Osteocyte (in vitro differentiated cells): ENCODE results near the gene WDR93. TPM values are rescaled to one million over a fixed set of nuclear protein-coding genes. Genes with fewer than 3 reads are reported as not detected.

Source experiments
- DNase-seq: peaks from one replicate; pipeline ENCODE4 v3.0.0; 2021; ENCODE audit warnings: mixed read lengths; ENCODE audit not compliant: unreplicated experiment; ENCODE audit errors: extremely low spot score
- H3K27ac Mint-ChIP-seq: one replicate; pipeline ENCODE4 v1.8.0; 2021; ENCODE audit warnings: mild to moderate bottlenecking, mixed read lengths; ENCODE audit not compliant: unreplicated experiment
- H3K27me3 Mint-ChIP-seq: one replicate; pipeline ENCODE4 v1.8.0; 2021; ENCODE audit warnings: mixed read lengths; ENCODE audit not compliant: unreplicated experiment
- H3K36me3 Mint-ChIP-seq: one replicate; pipeline ENCODE4 v1.8.0; 2021; ENCODE audit warnings: mixed read lengths; ENCODE audit not compliant: unreplicated experiment
- H3K4me1 Mint-ChIP-seq: one replicate; pipeline ENCODE4 v1.8.0; 2021; ENCODE audit warnings: mixed read lengths; ENCODE audit not compliant: unreplicated experiment
- H3K4me3 Mint-ChIP-seq: one replicate; pipeline ENCODE4 v1.8.0; 2021; ENCODE audit warnings: mild to moderate bottlenecking, moderate library complexity, mixed read lengths; ENCODE audit not compliant: unreplicated experiment
- H3K9me3 Mint-ChIP-seq: one replicate; pipeline ENCODE4 v1.8.0; 2021; ENCODE audit warnings: mixed read lengths; ENCODE audit not compliant: unreplicated experiment
- total RNA-seq: library from RNA; stranded (reverse); gene quantifications from 2 replicates; pipeline ENCODE4 v1.2.1, GENCODE V29; 2021
- TF ChIP-seq, protein P1 (sequence below): fragments of 200-600 bp; sonication (generic); IDR thresholded peaks from 2 replicates; pipeline ENCODE4 v1.5.0; 2021; ENCODE audit warnings: antibody characterized with exemption, mild to moderate bottlenecking, moderate library complexity

Gene WDR93
- total RNA-seq, 1 donor from 2014 or later, result 0.19 TPM

DNA sequence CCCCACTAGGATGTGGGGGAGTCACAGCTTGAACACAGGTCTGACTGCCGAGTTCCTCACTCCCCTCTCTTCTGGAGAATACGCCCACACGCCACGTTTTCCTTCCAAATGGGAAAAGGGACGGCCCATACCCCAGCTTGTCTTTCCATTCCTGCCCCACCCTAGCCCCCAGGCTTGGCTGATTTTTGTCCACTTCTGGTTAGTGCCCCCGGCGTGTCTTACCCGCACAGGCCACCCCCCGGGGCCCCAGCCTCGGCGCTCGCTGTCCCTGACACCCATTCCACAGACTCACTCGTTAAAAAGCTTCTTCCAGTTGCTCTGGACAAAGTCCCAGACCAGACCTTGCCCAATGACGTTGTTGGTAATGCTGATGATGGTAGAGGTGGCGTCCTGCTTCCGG, 100.0 kb downstream of the WDR93 start:
- H3K27me3 Mint-ChIP-seq, result no peaks in the 10 kb centered on the region
- TF ChIP-seq, protein P1, sequence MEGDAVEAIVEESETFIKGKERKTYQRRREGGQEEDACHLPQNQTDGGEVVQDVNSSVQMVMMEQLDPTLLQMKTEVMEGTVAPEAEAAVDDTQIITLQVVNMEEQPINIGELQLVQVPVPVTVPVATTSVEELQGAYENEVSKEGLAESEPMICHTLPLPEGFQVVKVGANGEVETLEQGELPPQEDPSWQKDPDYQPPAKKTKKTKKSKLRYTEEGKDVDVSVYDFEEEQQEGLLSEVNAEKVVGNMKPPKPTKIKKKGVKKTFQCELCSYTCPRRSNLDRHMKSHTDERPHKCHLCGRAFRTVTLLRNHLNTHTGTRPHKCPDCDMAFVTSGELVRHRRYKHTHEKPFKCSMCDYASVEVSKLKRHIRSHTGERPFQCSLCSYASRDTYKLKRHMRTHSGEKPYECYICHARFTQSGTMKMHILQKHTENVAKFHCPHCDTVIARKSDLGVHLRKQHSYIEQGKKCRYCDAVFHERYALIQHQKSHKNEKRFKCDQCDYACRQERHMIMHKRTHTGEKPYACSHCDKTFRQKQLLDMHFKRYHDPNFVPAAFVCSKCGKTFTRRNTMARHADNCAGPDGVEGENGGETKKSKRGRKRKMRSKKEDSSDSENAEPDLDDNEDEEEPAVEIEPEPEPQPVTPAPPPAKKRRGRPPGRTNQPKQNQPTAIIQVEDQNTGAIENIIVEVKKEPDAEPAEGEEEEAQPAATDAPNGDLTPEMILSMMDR, result no peak
- H3K9me3 Mint-ChIP-seq, result peaks cover 8% of the 10 kb centered on the region
- H3K27ac Mint-ChIP-seq, result no peak overlapping the region
- H3K4me1 Mint-ChIP-seq, result peaks cover 22% of the 10 kb centered on the region
- H3K36me3 Mint-ChIP-seq, result peaks cover 27% of the 10 kb centered on the region
- DNase-seq, result no peak
- no peak overlapping the region for H3K4me3 Mint-ChIP-seq

DNA sequence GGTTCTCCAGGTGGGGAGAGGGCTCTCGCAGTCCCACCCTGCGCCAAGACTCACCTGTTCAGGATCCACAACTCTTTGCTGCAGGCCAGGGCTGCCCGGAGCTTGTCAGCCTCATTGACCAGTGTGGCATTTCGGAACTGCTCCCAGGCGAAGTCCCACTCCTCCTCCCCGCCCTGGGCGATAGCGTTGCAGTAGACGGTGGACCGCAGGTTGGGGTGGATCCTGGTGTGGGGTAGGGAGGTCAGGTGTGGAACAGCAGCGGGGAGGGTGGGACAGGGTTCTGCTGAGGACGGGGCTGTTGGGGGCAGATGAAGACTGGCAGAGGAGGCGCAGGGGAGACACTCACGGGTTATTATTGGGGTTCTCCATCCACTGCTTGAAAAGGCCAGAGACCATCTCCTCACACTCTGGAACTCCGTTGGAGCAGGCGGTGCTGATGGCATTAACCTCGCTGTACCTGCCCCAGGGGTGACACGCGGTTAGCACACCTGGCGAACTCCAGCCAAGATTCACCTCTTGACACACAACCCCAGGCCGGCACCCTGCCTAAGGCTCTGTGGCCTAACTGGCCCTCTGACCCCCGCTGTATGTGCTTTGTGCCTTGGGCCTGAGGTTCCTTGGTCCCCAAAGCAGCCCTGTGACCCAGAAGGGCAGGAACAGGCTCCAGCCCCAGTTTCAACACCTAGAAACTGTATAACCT, 101.6 kb downstream of the WDR93 start:
- no peak for DNase-seq
- H3K4me1 Mint-ChIP-seq, result peaks cover 25% of the 10 kb centered on the region
- peaks cover 12% of the 10 kb centered on the region for H3K9me3 Mint-ChIP-seq
- peaks cover 31% of the 10 kb centered on the region for H3K36me3 Mint-ChIP-seq
- H3K4me3 Mint-ChIP-seq, result no peak overlapping the region
- H3K27ac Mint-ChIP-seq, result no peak overlapping the region
- TF ChIP-seq, protein P1, result no peak
- no peaks in the 10 kb centered on the region for H3K27me3 Mint-ChIP-seq

Other genes with a start within 250 kb of the WDR93 start
- gene RHCG, start 194.2 kb upstream of the WDR93 start, total RNA-seq, result not detected in 2 replicates
- gene TICRR, start 115.3 kb upstream of the WDR93 start, total RNA-seq, result 2.1 and 2.3 TPM in 2 replicates
- 18.2 and 20.0 TPM in 2 replicates for gene KIF7, start 35.3 kb upstream of the WDR93 start, total RNA-seq
- 0.70 and 0.84 TPM in 2 replicates for gene PLIN1, start 11.4 kb upstream of the WDR93 start, total RNA-seq
- gene PEX11A, start 57 bp upstream of the WDR93 start, total RNA-seq, result 4.6 and 5.6 TPM in 2 replicates
- gene MESP1, start 60.4 kb downstream of the WDR93 start, total RNA-seq, result 2.1 and 2.2 TPM in 2 replicates
- not detected in 2 replicates for gene MESP2, start 85.5 kb downstream of the WDR93 start, total RNA-seq
- gene ANPEP, start 124.0 kb downstream of the WDR93 start, total RNA-seq, result 93.1 and 95.4 TPM in 2 replicates
- 26.9 and 29.3 TPM in 2 replicates for gene AP3S2, start 203.2 kb downstream of the WDR93 start, total RNA-seq
- 18.7 and 23.0 TPM in 2 replicates for gene ARPIN, start 222.1 kb downstream of the WDR93 start, total RNA-seq